GM12874 (cell line): Measurements from ENCODE around the gene DLG1.

Experiments
- CTCF ChIP-seq: IDR thresholded peaks from 2 replicates; pipeline ENCODE4 v1.5.1; 2011; ENCODE audit warnings: low read depth, mild to moderate bottlenecking, control low read depth, low read length, moderate library complexity; ENCODE audit not compliant: insufficient read depth

The DLG1 gene

GRCh38 chr3:197026481-197026866, 271.9 kb downstream of the DLG1 start:
- TF ChIP-seq CTCF, result no peak

GRCh38 chr3:197025736-197026480, 272.5 kb downstream of the DLG1 start:
- no peak for TF ChIP-seq CTCF

- TF ChIP-seq CTCF, result no peak
These were observed 273.3 kb downstream of the DLG1 start for GRCh38 chr3:197024881-197025735.

- TF ChIP-seq CTCF, result no peak
These were observed 274.3 kb downstream of the DLG1 start for GRCh38 chr3:197023998-197024651.

- no peak for TF ChIP-seq CTCF
These were observed 275.0 kb downstream of the DLG1 start for GRCh38 chr3:197023241-197023997.

- TF ChIP-seq CTCF, result no peak
These were observed 275.8 kb downstream of the DLG1 start for GRCh38 chr3:197022405-197023231.
